Right lobe of liver (tissue), 4 donors: Measurements from ENCODE around the gene CTIF.

Experiments used
- POLR2A ChIP-seq: fragments of 450-650 bp; IDR thresholded peaks from one replicate; pipeline ENCODE4 v1.6.1; 2017; ENCODE audit warnings: antibody characterized with exemption, mild to moderate bottlenecking
- TF ChIP-seq, protein P1 (sequence below), 4 donors: fragments of 200-600 bp in 3 of 4; fragments of 450-650 bp in 1 of 4; IDR thresholded peaks; one replicate each; pipeline versions ENCODE4 v1.5.1 to v1.8.0; 2016 to 2022; ENCODE audit warnings: antibody characterized with exemption in 4 of 4, mild to moderate bottlenecking in 2 of 4
- donor health status: DM: no; HTN: no; CAD: no.
- donor health status: DM: no; HTN: no; CAD: no.
- donor health status: DM: no; HTN: yes; CAD: no.

DNA sequence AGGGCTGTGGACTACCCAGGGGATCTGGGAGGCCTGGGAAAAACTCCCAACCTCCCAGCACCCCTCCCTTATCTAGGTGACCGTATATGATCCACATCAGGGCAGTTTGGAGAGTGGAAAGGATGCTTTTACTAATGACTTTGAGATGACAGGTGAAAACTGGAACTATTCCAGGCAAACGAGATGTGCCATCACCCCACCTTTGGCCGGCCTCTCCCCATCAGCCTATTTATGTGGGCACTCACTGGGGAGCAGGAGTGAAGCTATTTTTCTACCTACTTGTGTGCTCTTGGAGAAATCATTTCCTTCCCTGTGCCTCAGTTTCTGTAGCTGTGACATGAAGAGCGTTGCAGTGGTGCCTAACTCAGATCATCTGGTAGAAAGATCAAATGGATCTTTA, 304.8 kb downstream of the CTIF start:
- TF ChIP-seq, protein P1, sequence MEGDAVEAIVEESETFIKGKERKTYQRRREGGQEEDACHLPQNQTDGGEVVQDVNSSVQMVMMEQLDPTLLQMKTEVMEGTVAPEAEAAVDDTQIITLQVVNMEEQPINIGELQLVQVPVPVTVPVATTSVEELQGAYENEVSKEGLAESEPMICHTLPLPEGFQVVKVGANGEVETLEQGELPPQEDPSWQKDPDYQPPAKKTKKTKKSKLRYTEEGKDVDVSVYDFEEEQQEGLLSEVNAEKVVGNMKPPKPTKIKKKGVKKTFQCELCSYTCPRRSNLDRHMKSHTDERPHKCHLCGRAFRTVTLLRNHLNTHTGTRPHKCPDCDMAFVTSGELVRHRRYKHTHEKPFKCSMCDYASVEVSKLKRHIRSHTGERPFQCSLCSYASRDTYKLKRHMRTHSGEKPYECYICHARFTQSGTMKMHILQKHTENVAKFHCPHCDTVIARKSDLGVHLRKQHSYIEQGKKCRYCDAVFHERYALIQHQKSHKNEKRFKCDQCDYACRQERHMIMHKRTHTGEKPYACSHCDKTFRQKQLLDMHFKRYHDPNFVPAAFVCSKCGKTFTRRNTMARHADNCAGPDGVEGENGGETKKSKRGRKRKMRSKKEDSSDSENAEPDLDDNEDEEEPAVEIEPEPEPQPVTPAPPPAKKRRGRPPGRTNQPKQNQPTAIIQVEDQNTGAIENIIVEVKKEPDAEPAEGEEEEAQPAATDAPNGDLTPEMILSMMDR (IDR thresholded peaks at IDR 0.05), result no peak
- no peak for TF ChIP-seq POLR2A
